Neural cell (in vitro differentiated cells): ENCODE measurements around the gene C16orf74.

ENCODE experiments used
- CTCF ChIP-seq: fragments of 450-650 bp; IDR thresholded peaks from 2 replicates; pipeline ENCODE4 v1.5.1; 2014; ENCODE audit warnings: antibody characterized with exemption, mild to moderate bottlenecking, moderate library complexity; ENCODE audit not compliant: poor library complexity, severe bottlenecking
- TAF1 ChIP-seq: IDR thresholded peaks from 2 replicates; pipeline ENCODE4 v1.6.1; 2012; ENCODE audit warnings: low read depth

- no peak for TF ChIP-seq CTCF
- no peak for TF ChIP-seq TAF1
Measured at GRCh38 chr16:85661740-85662481, 89.0 kb downstream of the C16orf74 start.
